GDM1 (cell line): ENCODE results near the gene SEMA4D.
"Not testable (repeated sequence)": the region's sequence is repeated elsewhere in the genome, so short reads cannot be mapped to it uniquely, and the experiment has no call there.

Source experiments
- DNase-seq: peaks from one replicate; lab custom pipeline; 2025; lab: John Stamatoyannopoulos, UW

The SEMA4D gene

GRCh38 chr9:89351584-89352300 lies 146.2 kb downstream of the SEMA4D start:
- no peak for DNase-seq

- DNase-seq, result no peak
Measured at GRCh38 chr9:89350988-89351557, 146.8 kb downstream of the SEMA4D start.

GRCh38 chr9:89349607-89350006 lies 148.3 kb downstream of the SEMA4D start:
- no peak for DNase-seq

- no peak for DNase-seq
Measured at GRCh38 chr9:89347651-89348050, 150.3 kb downstream of the SEMA4D start.

GRCh38 chr9:89346696-89347095 lies 151.2 kb downstream of the SEMA4D start:
- DNase-seq, result no peak

DNA sequence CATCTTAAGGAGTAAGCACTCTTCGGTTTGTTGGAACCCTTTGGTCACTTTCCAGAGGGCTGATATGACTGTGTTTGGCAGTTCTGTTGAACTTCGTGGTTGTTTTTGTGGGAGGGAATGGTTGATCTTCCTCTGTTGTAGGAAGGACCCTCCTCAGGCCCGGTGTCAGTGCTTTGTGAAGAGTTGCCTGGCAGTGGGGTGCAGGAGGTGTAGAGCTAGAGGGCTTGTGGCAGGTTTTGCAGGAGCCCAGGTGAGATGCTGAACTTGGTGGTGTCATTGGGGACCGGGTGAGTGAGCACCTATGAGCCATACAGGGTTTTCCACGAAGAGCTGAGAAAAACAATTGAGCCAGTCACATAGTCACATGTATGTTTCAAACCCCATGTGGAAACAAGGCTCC lies 152.4 kb downstream of the SEMA4D start:
- no peak for DNase-seq

DNA sequence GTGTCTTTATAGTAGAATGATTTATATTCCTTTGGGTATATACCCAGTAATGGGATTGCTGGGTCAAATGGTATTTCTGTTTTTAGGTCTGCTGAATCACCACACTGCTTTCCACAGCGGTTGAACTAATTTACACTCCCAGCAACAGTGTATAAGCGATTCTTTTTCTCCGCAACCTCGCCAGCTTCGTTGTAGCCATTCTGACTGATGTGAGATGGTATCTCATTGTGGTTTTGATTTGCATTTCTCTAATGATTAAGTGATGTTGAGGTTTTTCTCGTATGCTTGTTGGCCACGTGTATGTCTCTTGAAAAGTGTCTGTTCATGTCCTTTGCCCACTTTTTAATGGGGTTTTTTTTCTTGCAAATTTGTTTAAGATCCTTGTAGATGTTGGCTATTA lies 154.1 kb downstream of the SEMA4D start:
- not testable (repeated sequence) for DNase-seq

- no peak for DNase-seq
Measured at GRCh38 chr9:89342948-89343347, 155.0 kb downstream of the SEMA4D start.

DNA sequence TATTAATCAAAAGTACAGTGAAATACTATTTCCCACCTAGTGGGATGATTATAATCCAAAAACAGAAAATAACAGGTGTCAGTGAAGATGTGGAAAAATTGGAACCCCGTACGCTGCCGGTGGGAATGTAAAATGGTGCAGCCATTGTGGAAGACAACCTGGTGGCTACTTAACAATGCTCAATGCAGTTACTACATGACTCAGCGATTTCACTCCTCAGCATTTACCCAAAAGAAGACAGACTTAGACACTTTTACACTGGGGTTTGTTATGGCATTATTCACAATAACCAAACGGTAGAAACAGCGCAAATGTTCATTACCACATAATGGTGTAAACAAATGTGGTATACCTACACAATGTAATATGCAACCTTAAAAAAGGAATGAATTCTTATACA lies 155.7 kb downstream of the SEMA4D start:
- no peak for DNase-seq

DNA sequence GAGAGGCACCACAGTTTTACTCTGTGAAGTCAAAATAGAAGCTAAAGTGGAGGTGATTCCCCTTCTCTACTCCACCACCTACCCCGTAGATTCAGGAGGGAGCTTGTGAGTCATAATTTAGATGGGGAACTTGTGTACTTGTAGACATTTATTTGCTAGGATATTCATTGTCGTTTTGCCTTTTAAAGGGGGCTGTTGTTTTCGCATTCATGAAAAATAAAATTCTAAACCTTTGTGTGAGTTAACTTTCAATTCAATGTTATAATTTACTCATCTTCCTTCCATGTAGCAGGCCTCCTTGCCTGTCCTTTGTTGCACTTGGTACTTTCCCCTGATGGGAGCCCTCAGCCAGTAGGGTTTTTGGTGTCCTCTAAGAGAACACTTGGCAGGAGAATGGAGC lies 157.6 kb downstream of the SEMA4D start:
- no peak for DNase-seq

DNA sequence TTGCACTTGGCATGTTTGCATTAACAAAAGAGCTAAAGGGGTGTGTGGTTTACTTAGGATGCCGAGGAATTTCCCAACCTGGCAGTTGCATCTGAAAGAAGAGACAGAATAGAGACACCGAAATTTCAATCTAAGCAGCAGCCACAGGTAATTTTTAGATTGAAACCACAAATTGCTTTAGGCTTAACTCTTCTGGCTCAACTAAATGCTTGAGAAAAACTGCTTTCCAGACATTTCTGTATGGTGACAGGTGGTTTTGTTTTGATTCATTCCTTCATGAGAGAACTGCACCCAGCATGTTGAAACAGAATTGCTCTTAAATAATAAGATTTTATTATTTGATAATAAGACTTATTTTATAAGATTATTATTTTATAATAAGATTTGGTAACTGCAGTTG lies 158.1 kb downstream of the SEMA4D start:
- DNase-seq, result no peak

- DNase-seq, result no peak
Measured at GRCh38 chr9:89330513-89330912, 167.4 kb downstream of the SEMA4D start.

GRCh38 chr9:89329917-89330316 lies 168.0 kb downstream of the SEMA4D start:
- no peak for DNase-seq

- no peak for DNase-seq
Measured at GRCh38 chr9:89328064-89328463, 169.8 kb downstream of the SEMA4D start.

DNA sequence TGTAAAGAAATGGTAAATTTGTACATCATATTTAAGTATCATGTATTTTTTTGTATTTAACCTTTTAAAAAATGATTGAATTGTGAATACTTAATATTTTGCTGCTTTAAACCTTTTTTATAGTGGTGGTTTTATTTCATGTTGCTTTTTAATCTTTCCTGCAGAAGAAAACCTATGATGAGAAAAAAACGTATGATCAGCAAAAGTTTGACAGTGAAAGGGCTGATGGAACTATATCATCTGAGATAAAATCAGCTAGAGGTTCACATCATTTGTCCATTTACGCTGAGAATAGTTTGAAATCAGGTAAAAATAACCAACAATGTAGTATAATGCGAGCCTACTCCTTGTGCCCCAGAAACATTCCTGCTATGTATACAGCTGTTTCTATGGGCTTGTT lies 172.2 kb downstream of the SEMA4D start:
- DNase-seq, result no peak

GRCh38 chr9:89323390-89323789 lies 174.5 kb downstream of the SEMA4D start:
- no peak for DNase-seq

DNA sequence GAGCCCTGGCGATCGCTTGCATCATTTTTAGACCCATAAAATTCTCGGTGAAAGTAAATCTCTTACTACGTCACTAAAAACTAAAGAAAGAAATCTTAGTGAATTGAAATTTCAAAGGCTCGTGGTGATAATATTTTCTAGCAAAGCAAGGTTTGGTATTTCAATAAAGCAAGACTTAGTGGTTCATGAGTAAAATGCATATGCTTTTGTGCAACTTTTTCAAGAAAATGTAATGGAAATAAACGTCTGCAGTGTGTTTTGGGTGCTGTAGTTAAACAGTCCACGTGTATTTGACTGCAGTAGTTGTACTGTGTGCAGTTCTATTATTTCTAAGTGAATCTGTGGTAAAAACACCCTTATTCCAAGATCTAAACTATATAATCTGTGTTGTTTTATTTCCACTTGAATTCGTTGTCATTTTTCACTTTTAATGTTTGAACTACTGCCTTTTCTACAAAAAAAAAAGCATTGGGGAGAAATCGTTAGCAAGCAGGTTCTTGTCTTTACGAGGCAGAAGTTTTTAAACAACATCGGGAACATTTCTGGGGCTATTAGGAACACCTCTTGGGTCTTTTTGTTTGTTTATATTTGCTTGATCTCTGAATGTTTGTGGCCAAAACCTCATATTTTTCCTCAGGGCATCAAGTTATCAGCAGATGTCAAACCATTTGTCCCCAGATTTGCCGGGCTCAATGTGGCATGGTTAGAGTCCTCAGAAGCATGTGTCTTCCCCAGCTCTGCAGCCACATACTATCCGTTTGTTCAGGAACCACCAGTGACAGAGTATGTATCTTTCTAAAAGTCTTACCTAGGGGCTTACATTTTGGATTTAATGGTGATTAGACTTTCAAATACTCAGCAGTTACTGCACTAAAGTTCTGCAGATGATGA lies 178.7 kb downstream of the SEMA4D start:
- no peak for DNase-seq

DNA sequence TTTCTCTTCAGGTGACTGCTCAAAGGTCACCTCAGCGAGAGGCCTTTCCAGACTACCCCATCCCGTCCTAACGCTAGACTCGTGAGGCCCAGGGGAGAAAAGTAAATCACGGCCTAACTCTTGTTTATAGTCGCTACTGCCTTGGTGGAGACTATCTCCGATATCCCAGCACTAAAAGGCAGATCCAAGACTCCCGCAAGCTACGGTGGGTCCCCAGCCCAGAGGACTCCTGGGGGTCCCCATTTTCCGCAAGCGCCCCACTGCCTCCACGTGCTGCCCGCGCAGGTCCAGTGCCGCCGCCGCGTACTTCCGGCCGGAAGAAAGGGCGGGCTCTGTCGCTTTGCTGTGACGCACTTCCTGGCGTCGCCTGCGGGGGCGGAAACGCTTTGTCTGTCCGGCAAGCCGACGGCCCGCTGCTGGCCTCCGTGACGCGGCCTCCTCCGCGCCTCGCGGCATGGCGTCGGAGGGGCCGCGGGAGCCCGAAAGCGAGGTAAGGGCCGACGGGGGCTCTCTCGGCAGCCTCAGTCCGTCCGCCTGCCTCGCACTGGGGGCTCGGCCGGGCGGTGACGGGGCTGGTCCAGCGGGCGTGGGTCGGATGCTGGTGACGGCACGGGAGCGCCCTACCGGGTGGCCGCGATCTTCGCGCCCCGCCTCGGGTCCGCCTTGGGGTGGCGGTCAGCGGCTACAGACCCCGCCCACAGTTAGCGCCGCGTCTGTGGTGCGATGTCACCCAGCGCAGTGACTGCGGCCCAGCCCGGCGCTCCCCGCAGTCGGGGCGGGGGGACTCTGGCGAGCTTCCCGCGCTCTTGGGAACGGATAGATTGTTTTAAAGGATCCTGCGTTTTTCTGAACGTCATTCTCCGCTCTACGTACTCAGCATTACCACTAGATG lies 179.5 kb downstream of the SEMA4D start, which contains the start of gene SECISBP2:
Gene SECISBP2 (plus strand): TSS at position 378 of the 892 bp plus-strand sequence. CDS start 77 bp downstream, at position 455.
- DNase-seq, result peak; percentile 95

DNA sequence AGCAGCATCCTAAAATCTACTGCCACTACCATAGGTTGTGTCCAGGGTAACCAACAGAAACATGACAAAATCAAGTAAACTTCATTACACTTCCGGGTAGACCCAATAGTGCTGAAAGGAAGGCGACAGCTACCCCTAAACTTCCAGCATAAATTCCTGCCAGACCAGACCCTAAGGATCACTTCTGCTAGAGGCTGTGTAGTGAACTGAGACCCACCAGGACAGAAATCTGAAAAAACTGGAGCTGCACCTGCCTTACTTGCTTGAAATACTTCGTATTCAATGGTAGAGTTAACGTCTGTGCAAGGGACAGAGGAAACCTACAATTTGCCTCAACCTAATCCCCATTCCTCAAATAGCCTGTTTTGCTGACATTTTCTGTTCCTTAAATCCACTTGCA lies 180.6 kb downstream of the SEMA4D start:
- no peak for DNase-seq

- no peak for DNase-seq
Measured at GRCh38 chr9:89315482-89315881, 182.4 kb downstream of the SEMA4D start.

DNA sequence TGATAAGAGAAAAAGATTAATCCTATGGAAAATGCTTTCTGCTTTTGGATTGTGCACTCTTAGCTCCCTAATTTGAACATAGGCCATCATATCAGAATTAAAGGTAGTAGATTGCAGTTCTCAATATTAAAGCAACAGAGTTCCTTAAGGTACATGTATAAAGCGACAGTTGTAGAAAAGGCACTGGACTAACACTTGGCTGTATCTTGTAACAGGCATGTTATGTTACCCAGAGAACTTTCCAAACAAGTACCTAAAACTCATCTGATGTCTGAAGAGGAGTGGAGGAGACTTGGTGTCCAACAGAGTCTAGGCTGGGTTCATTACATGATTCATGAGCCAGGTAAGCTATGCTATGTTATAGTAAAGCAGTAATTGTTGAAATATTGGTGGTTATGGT lies 183.0 kb downstream of the SEMA4D start:
- no peak for DNase-seq

- DNase-seq, result no peak
Measured at GRCh38 chr9:89313842-89314241, 184.1 kb downstream of the SEMA4D start.
